HG02763 (cell line): ENCODE data around the gene PTPRE.

ENCODE experiments used
- ATAC-seq: cut with Tn5 transposase; IDR thresholded peaks from one replicate; pipeline ENCODE4 v1.9.1; 2021; ENCODE audit warnings: mild to moderate bottlenecking, moderate library complexity; ENCODE audit not compliant: unreplicated experiment

PTPRE gene

DNA sequence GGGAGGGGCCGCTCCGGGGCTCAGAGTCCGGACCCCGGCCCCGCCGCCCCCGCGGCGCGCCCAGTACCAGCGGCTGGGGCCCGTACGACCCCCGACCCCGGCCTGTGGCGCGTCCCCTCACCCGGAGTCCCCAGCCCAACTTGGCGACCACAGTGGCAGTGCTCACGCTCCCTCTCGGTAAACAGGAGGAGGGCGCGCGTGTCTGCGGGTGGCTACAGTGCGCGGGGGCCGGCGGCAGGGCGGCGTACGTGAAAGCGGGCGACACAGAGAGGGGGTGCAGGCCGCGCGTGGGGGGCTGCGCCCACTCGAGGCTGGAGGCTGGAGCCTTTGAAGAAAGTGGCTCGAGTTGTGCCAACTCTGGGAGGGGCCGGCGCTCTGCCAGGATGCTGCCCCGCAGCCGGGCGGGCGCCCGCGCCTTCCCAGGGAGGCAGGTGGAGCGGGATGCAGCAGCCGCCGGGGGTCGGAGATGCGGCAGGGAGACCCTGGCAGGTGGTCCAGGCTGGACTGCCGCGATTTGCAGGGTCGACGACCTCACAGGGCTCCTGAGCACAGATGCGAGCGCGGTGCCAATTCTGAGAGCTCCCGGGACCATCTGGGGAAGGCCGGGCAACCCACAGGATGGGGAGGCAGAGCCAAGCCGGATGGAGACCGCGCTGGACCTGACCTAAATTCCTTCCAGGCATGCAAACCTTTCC, 655 bp downstream of the PTPRE start:
- no peak for ATAC-seq

DNA sequence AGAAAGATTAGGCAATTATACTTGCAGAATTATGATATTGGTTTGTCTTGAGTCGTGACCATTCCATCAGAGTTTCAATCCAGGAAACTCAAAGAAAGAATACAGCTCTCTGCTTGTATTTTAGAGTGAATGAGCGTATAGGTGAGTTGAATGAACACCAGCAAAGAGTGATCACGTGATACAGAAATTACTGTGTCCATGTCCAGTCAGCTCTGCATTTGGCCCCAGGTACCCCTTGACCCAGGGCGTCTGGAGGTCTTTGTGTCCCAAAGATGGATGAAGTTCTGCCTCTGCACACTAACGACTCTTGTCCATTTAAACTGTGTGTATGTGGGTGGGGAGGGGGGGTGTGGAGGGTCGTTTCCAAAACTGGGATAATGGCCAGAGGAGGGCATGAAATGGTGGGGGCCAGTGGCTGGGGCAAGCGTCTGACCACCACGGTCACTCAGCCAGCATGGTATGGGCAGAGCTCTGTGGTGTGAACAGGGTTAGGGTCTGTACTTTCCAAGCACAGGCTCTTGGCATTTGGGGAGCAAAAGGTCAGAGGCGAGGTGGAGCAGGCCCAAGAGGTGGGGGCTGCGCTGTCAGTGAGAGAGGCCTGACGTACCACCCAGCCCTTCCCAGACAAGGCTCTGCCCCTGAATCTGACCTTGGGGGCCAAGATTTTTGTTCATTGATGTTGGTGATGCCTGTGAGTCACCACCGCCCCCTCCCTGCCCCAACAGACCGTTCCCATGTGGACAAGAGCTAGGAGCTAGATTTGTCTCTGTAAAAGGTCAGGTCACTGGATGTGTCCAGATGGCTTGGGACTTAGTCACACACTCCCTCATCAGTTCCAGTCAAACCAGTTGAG, 1.4 kb downstream of the PTPRE start:
- ATAC-seq, result no peak

DNA sequence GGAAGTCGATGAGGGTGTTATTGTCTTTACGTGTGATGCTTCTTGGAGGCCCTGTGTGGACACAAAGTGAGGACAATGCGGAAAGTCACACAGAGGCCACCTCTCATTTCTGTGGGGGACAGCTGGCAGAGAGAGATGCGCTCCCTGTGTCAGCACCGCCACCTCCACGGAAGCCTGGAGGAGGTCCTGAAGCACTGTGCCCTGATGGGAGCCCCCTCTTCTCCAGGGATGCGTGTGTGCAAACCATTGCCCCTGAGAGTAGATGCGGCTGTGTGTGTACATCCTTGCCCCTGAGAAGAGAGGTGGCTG, 2.0 kb downstream of the PTPRE start:
- ATAC-seq, result no peak

DNA sequence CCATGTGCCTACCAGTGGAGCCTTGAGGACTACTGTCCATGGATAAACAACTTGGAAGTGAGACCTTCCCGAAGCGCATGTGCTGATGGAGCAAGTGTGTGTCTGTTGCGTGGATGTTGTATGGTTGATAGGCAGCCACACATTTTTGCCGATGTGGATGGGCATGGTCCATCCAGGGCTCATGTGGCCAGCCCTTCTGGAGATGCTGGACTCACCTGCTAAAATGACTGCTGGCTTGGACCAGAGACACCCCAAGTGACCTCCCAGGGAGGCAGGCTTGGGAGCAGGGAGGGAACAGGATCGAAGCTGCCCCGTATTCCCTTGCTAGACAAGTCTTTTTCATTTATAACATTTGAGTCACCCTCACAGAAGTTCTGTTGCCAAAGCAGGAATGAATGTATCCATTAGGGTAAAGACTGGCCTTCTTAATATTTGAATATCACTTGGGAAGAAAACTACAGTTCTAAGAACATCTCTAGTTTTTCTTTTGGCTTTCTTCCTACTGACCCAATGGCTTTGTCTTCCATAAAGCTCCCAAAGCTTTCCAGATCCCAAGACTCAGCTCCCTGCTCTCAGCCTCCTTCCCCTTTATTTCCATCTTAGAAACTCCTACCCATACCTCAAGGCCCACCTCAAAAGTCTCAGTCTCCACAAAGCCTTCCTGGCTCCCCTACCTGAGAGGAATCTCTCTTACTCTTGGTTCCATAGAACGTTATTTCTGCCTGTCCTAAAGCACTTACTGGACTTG, 3.0 kb downstream of the PTPRE start:
- no peak for ATAC-seq

DNA sequence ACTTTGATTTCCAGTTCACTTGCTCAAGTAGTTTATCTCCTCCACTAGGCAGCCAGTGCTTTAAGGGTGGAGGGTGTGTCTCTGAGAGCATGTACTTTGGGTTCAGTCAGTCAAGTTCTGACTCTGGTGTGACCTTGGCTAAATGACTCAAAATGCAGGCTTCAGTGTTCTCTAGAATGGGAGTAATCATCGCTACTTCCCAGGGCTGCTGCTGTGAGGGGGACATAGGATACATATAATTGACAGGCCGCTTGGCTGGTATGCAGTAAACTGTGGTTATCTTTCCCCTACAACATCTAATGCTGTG, 3.5 kb downstream of the PTPRE start:
- no peak for ATAC-seq

DNA sequence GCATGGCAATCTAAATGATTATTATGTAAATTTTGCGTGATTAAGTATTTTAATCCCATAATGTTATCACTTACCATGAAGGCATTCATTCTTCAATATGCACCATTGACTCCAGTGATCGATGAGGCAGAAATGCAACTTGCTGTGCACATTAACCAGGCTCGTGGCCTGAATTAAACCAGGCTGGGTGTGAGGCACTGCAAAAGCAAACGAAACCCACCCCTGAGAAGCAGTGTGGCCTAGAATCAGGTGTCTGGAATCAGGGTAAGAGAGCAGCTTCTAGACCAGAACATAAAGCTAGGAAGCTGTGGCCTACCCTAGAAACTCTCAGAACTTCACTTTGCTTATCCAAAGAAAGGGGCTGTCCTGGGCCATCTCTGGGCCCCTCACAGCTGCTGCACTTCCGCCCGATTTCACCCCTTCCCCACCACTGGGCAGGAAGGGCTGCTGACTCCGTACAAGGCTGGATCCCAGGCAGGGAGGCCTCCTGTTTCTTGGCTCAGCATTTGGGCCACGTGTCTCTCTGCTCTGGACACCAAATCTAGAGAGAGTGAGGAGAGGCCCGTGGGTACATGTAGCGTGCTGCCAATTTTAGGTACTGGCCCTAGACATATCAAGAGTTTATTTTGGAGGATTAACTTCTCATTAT, 4.4 kb downstream of the PTPRE start:
- ATAC-seq, result no peak

DNA sequence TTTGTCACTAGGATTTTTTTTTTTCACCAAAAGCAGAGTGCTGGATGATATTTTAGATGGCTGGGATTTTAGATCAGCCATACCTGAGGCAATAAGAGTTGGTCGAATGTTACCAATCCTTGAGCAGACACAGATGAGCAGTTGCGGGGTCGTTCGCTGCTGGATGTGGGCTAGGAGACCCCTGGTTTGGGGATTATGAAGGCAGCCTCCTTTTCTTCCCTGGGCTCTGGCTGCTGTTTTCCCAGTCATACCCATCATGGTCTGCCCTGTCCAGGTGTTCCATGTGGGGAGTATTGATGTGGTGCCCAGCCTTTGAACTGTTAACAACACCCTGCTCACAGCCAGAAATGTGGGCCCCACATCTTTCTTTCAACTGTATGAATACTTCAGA, 5.0 kb downstream of the PTPRE start:
- no peak for ATAC-seq

DNA sequence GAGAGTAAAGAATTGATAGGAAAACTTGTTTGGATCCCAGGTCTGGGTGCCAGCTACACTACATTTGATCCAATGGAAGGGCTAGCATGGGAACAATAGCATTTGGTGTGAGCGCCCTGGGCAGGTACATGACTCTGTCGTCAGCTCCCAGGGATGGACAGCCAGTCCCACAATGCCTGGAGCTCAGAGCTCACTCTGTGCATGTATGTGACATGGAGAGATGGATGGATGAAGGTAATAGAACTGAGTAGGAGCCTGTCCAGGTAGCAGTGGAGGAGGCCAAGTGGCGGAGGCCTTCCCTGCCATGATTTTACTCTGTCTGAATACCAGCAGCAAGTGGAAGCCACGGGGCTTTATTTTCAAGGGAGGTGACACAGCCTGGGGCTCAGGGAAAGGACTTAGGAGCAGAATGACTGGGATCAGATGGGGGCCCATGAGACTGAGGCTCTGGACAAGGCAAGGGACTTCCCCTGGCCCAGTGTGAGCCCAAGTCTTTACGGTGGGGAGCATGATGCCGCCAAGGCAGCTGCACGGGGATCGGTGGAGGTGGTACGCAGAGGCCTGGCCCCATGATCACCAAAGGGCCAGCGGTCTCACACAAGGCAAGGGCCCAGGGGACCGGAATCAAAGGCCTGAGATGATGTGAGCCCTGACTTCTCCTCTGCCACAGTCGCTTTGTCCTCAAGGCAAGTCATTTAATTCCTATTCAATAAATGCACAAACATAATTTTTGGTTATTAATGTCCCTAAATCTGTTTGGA, 5.9 kb downstream of the PTPRE start:
- no peak for ATAC-seq

DNA sequence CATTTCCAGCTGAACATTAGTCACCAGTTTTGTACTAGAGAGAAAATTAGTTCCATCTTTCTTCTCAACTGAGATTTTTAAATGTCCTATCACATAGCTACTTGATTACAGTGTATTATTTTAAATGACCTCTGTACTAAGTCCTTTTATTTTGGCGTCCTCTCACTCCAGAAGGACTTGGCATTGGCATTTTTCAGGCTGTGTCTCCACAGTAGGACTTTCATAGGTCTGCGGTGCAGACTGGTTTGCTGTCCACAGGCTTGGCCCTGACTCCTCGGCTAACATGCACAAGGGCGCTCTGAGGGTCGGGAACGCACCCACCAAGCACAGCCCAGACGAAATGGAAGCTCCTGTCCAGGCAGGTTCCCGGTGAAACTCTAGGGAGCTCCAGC, 6.5 kb downstream of the PTPRE start:
- ATAC-seq, result no peak

DNA sequence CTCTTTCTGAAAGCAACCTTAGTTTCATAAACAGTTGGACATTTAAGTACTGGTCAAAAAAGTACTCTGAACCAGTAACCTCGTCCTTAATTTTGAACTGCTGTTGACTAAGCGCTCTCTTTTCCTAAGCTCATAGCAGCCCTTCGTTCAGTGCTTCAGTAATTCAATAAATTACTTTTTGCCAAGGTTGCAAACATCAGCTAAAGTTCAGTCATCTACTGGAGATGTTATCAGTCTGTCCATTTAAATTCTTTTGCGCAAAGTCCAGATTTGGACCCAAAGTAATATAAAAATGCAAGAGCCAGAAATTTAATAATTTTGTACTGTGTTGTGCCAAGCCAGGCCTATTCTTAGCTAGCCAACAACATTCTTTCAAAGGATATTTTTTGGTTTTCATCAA, 8.4 kb downstream of the PTPRE start:
- no peak for ATAC-seq

DNA sequence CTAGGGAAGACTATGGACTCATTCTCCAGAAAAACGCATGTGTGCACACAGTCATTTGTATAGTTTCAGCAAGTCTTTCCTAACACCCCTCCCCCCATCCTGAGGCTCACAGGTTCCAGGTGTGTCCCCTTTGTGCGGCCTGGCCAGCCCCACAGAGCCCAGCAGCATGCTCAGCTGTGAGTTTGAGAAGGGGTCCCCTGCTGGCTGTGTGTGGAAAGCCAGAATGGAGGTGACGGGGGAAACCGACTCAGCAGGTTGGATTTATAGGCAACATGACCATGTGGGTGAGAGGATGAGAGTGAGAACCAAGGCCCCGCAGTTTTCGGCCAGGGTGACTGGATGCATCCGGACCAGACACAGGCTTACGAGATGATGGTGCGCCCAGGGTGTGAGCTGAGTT, 9.9 kb downstream of the PTPRE start:
- no peak for ATAC-seq

DNA sequence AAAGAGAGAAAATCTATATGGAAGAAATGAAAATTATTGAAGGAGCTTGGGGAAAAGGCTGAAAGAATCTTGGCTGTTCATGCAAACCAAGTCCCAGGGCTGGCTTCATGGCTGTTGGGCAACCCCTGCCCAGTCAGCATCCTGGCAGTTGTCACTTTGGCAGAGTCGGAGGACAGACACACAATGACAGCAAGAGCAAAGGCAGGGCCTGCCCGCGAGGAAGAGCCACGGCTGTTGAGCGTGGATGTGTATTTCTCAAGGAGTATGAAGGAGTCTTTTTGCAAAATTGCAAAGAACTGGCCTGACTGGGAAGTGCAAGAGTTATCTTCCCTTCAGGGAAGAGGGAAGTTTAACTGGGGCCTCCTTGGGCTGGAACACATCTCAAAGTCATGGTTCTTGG, 11.7 kb downstream of the PTPRE start:
- ATAC-seq, result no peak

DNA sequence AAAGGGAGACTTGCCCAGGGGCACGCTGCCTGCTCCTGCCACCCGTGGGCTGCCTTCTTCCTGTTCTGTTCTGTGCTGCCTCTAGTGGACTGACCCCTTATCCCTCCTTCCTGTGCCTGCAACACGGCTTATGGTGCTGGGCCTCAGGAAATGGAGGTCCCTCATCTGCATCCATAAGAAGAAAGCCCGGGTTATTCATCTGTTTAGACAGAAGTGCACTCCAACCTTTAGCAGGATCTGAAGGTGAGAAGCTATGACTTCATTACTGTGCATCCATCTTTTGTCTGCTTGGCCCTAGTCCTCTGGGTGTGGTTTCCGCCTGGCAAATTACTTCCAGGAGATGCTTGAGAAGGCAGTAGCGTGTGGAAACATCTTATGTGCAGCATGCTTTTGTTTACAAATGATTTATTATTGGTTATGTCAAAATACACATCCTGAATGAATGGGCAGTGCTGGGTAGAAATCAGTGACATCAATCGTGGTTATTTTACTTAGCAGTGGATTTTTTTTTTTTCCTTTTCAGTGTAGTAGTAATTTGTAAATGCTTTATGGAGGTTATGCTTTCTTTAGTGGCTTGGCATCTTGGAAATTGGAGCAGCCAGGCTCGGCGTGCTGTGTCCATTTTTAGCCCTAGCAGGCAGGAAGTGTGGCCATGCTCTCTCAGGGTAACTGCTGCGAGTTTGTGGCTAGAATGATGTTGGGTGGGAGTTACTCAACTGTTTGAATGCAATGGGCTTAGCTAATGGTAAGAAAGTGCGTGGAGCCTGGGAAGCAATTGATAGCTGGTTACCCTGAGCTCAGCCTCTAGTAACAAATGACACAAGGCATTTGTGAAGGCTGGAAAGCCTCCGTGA, 12.7 kb downstream of the PTPRE start:
- no peak for ATAC-seq

DNA sequence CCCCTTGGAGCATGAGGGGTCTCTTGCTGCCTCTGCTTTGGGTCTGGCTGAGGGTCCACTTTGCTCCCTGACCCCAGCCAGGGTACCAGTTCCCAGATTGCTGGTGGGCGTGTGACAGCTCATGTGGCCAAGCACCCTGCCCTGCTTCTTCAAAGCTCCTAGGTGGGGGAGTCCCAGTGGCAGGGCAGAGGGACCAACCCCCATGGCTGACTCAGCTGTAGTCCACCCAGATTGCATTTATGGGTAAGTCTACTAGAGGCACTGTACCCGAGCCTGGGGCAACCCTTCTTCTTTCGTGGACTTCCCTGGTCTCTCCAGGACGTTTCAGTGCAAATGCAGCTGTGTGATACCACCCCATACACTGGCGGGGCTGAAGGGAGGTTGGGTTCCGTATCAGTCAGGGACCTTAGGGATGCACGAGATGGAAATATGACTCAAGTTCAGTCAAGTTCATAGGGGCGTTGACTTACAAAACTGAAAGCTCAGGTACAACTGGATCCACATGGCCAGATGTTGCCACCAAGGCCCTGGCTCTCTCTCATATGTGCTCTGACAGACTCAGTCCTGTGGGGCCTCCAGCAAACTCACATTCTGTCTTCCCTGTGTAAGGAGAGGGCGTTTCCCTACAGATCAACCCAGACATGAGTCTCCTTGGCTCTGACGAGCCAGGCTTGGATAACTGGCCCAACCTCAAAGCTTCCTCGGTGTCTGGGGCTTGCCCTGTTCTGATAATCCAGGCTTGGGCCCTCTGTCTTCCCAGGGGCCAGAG, 13.6 kb downstream of the PTPRE start:
- no peak for ATAC-seq

DNA sequence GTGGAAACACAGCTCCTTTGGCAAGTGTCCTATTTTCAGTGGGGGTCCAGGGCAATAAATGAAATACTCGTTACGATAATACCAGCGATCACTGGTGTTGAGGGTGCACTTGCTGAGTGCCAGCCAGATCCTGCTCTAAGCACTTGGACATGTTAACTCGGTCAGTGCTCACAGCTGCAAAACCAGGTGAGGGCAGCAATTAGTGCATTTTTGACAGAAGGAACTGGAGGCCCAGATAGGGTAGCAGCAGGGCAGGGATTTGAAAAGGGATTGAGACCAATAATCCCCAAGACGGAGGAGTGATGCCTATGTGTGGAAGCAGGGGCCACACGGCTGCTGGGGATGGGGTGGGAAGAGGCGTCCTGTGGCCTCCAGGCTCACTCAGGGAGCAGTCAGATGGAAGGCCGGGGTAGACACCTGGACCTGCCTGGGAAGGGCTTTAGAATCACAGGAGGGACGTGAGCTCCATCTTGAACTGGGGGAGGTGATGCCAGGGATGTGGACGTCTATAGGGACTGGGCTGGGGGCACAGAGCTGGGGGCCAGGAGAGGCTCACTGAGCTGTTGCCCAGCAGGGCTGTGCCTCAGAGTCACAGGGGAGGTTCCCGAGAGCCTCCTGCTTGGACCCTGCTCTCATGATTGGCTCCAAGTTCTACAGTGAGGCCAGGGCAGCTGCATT, 14.3 kb downstream of the PTPRE start:
- no peak for ATAC-seq

DNA sequence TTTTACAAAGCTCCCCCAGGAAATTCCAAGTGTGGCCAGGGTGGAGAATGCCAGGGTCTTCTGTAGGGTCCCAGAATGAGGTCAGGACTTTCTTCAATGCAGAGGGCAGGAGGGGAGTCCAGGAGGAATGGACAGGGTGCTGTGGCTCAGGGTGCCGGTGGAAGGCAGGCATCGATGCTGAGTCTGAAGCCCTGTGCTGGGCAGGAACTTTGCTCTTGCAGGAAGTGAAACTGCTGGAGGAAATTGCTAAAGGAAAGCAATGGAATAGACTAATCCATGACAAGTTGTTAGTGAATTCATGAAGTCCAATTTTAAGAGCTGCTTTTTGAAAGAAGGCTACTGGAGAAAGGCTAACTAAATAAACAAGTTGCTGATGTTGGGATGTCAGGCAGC, 14.8 kb downstream of the PTPRE start:
- ATAC-seq, result no peak

DNA sequence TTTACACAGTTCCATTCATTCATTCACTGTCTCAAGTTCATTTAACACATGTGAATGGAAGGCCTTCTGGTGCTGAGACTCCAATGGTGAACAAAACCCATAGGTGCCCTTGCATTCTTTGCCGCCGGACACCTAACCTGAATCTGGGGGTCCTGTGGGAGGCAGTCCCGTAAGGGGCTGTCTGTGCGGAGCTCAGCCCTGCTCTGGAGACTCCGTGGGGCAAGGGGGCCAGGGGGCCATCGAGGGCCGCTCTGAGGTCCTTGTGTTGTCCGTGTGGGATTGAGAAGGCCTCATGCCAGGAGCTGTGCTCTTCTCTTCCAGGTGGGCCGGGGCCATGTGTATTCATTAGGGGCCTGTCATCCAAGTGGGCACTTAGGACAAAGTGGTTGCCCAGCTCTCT, 15.3 kb downstream of the PTPRE start:
- no peak for ATAC-seq

DNA sequence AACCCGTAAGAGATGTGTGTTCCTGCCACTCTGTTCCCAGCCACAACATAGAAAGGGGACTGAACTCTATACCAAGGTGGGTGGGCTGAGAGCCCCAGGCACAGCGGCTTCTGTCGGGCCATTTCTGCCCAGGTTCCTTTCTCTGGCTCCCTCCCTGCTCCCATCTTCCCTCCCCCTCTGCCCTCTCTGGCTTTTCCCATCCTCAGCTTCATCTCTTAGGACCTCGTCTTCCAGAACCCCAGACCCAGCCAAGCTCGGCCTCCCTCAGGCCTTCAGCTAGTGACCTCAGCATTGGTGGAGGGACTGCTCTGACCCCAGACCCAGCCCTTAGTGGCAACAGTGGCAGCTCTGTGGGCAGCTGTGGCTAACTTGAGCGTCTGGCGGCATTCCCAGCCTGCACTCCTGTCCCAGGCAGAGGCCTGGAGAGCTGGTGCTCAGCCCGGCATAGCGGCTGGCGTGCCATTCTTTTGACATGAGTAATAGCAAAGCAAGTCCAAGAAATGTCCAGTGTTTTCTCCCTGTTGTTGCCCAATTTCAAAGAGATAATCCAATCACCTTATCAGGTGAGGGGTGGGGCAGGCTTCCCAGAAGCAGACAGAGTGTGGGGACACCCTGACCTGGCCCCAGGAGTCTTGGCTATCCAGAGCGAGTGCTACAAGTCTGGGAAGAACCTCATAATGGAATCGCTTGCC, 15.9 kb downstream of the PTPRE start:
- no peak for ATAC-seq
